OCI-LY1 (cell line): Measurements from ENCODE around the gene MSH3.

Experiments
- H2AFZ ChIP-seq: fragments of 200-600 bp; sonication (generic), shearing (Covaris generic); 2 replicates; pipeline ENCODE4 v1.6.0; 2014; ENCODE audit warnings: antibody characterized with exemption, mild to moderate bottlenecking, low read length
- H3F3A ChIP-seq: fragments of 200-600 bp; sonication (generic), shearing (Covaris generic); 2 replicates; pipeline ENCODE4 v1.6.0; 2014; ENCODE audit warnings: mild to moderate bottlenecking, antibody characterized with exemption, low read length, moderate library complexity; ENCODE audit not compliant: insufficient read depth
- H3K27ac ChIP-seq: fragments of 200-600 bp; sonication (generic); 2 replicates; pipeline ENCODE4 v1.5.1; 2014; ENCODE audit warnings: low read length, mixed run types, mild to moderate bottlenecking, low read depth; ENCODE audit not compliant: poor library complexity, severe bottlenecking
- H3K27me3 ChIP-seq: fragments of 200-600 bp; sonication (generic); 2 replicates; pipeline ENCODE4 v1.6.0; 2014; ENCODE audit warnings: antibody characterized with exemption, mild to moderate bottlenecking, low read length, moderate library complexity; ENCODE audit not compliant: insufficient read depth
- H3K36me3 ChIP-seq: fragments of 200-600 bp; sonication (generic); 2 replicates; pipeline ENCODE4 v1.6.1; 2014; ENCODE audit warnings: mild to moderate bottlenecking, antibody characterized with exemption, low read length, moderate library complexity, mixed read lengths; ENCODE audit not compliant: insufficient read depth
- H3K4me1 ChIP-seq: fragments of 200-600 bp; sonication (generic); 2 replicates; pipeline ENCODE4 v1.5.1; 2014; ENCODE audit warnings: mild to moderate bottlenecking, low read length, moderate library complexity; ENCODE audit not compliant: insufficient read depth, severe bottlenecking
- H3K4me2 ChIP-seq: fragments of 200-600 bp; sonication (generic), shearing (Covaris generic); 2 replicates; pipeline ENCODE4 v1.6.1; 2014; ENCODE audit warnings: low read length
- H3K4me3 ChIP-seq: fragments of 200-600 bp; sonication (generic); 2 replicates; pipeline ENCODE4 v1.5.1; 2014; ENCODE audit warnings: low read length, low read depth, mild to moderate bottlenecking, mixed read lengths; ENCODE audit not compliant: poor library complexity, severe bottlenecking
- H3K79me2 ChIP-seq: fragments of 200-600 bp; shearing (Covaris generic); 2 replicates; pipeline ENCODE4 v1.6.1; 2016; ENCODE audit warnings: mixed run types, low read length, mixed read lengths; ENCODE audit not compliant: insufficient read depth
- H3K9ac ChIP-seq: fragments of 200-600 bp; sonication (generic), shearing (Covaris generic); 2 replicates; pipeline ENCODE4 v1.6.1; 2014; ENCODE audit warnings: mild to moderate bottlenecking, low read length, mixed read lengths
- H3K9me2 ChIP-seq: fragments of 200-600 bp; sonication (generic), shearing (Covaris generic); 2 replicates; pipeline ENCODE4 v1.6.1; 2014; ENCODE audit warnings: low read depth, mild to moderate bottlenecking, low read length, mixed read lengths
- H3K9me3 ChIP-seq: fragments of 200-600 bp; shearing (Covaris generic); 2 replicates; pipeline ENCODE4 v1.6.1; 2014; ENCODE audit warnings: low read length, mixed read lengths
- H4K20me1 ChIP-seq: fragments of 200-600 bp; sonication (generic), shearing (Covaris generic); 2 replicates; pipeline ENCODE4 v1.6.0; 2016; ENCODE audit warnings: mild to moderate bottlenecking, low read length; ENCODE audit not compliant: insufficient read depth
- CTCF ChIP-seq: fragments of 200-600 bp; sonication (generic), shearing (Covaris generic); IDR thresholded peaks from 2 replicates; pipeline ENCODE4 v1.5.1; 2017; ENCODE audit warnings: mild to moderate bottlenecking, antibody characterized with exemption, low read length, moderate library complexity, mixed read lengths
- EZH2 ChIP-seq: fragments of 200-600 bp; sonication (generic), shearing (Covaris generic); IDR thresholded peaks from 2 replicates; pipeline ENCODE4 v1.8.0; 2017; ENCODE audit warnings: borderline replicate concordance, mixed run types, mild to moderate bottlenecking, antibody characterized with exemption, low read length, moderate library complexity, mixed read lengths

MSH3 gene

GRCh38 chr5:80618438-80618837 is 36.0 kb upstream of the MSH3 start:
- Histone ChIP-seq H3K4me3 (no peak overlapping the region), H3K4me1 (no peaks in the 10 kb centered on the region), H3K4me2 (no peak overlapping the region), H3K36me3 (no peaks in the 10 kb centered on the region), H3K9me3 (no peaks in the 10 kb centered on the region), H3K9ac (no peak overlapping the region), H3K79me2 (no peaks in the 10 kb centered on the region), H4K20me1 (no peaks in the 10 kb centered on the region), H3K27me3 (no peaks in the 10 kb centered on the region), H2AFZ (no peak overlapping the region), H3K27ac (no peak overlapping the region), H3K9me2 (no peaks in the 10 kb centered on the region), H3F3A (no peaks in the 10 kb centered on the region)
- TF ChIP-seq EZH2 (no peak), CTCF (no peak)

GRCh38 chr5:80619086-80619485 is 35.4 kb upstream of the MSH3 start:
- TF ChIP-seq EZH2, result no peak
- TF ChIP-seq CTCF, result no peak
- no peak overlapping the region for H3K9ac ChIP-seq
- no peak overlapping the region for H3K4me2 ChIP-seq
- no peak overlapping the region for H2AFZ ChIP-seq
- H4K20me1 ChIP-seq, result no peaks in the 10 kb centered on the region
- no peaks in the 10 kb centered on the region for H3K9me3 ChIP-seq
- no peaks in the 10 kb centered on the region for H3K36me3 ChIP-seq
- no peaks in the 10 kb centered on the region for H3K4me1 ChIP-seq
- H3K4me3 ChIP-seq, result no peak overlapping the region
- no peaks in the 10 kb centered on the region for H3F3A ChIP-seq
- H3K27ac ChIP-seq, result no peak overlapping the region
- H3K79me2 ChIP-seq, result no peaks in the 10 kb centered on the region
- H3K27me3 ChIP-seq, result no peaks in the 10 kb centered on the region
- H3K9me2 ChIP-seq, result no peaks in the 10 kb centered on the region

GRCh38 chr5:80620211-80620610 is 34.2 kb upstream of the MSH3 start:
- no peaks in the 10 kb centered on the region for H4K20me1 ChIP-seq
- TF ChIP-seq EZH2 (no peak), CTCF (no peak)
- no peaks in the 10 kb centered on the region for H3K4me1 ChIP-seq
- H3K27ac ChIP-seq, result no peak overlapping the region
- H3K79me2 ChIP-seq, result no peaks in the 10 kb centered on the region
- no peaks in the 10 kb centered on the region for H3F3A ChIP-seq
- no peak overlapping the region for H2AFZ ChIP-seq
- no peaks in the 10 kb centered on the region for H3K27me3 ChIP-seq
- H3K9me3 ChIP-seq, result no peaks in the 10 kb centered on the region
- H3K9me2 ChIP-seq, result no peaks in the 10 kb centered on the region
- no peak overlapping the region for H3K4me3 ChIP-seq
- no peak overlapping the region for H3K4me2 ChIP-seq
- H3K36me3 ChIP-seq, result no peaks in the 10 kb centered on the region
- H3K9ac ChIP-seq, result no peak overlapping the region
